H9 (cell line): Measurements from ENCODE around the gene KDM2B. TPM values are rescaled to one million over a fixed set of nuclear protein-coding genes. Genes with fewer than 3 reads are reported as not detected.

ENCODE experiments used
- DNase-seq: peaks from one replicate; pipeline ENCODE4 v3.0.0-alpha.2; 2017
- H2AFZ ChIP-seq: one replicate; pipeline ENCODE4 v1.6.1; 2013; ENCODE audit warnings: mild to moderate bottlenecking, low read length, control low read depth, moderate library complexity
- H2AK5ac ChIP-seq: 2 replicates; pipeline ENCODE4 v1.6.1; 2013; ENCODE audit warnings: low read length, control low read depth, mixed read lengths; ENCODE audit not compliant: insufficient read length
- H2BK120ac ChIP-seq: one replicate; pipeline ENCODE4 v1.6.1; 2013; ENCODE audit warnings: low read depth, mild to moderate bottlenecking, low read length, control low read depth, inconsistent platforms; ENCODE audit not compliant: poor library complexity, severe bottlenecking
- H2BK12ac ChIP-seq: 2 replicates; pipeline ENCODE4 v1.6.1; 2013; ENCODE audit warnings: low read length, control low read depth, mixed read lengths, low read depth; ENCODE audit not compliant: insufficient read length
- H2BK15ac ChIP-seq: 2 replicates; pipeline ENCODE4 v1.6.1; 2013; ENCODE audit warnings: low read depth, low read length, control low read depth
- H2BK20ac ChIP-seq: one replicate; pipeline ENCODE4 v1.6.1; 2013; ENCODE audit warnings: low read depth, mild to moderate bottlenecking, low read length, control low read depth, inconsistent platforms; ENCODE audit not compliant: poor library complexity, severe bottlenecking
- H2BK5ac ChIP-seq: 2 replicates; pipeline ENCODE4 v1.6.1; 2013; ENCODE audit warnings: low read length, control low read depth, mixed read lengths; ENCODE audit not compliant: insufficient read length
- H3K14ac ChIP-seq: 2 replicates; pipeline ENCODE4 v1.6.1; 2013; ENCODE audit warnings: low read length, control low read depth; ENCODE audit not compliant: insufficient read depth
- H3K18ac ChIP-seq: 2 replicates; pipeline ENCODE4 v1.6.1; 2013; ENCODE audit warnings: low read depth, mild to moderate bottlenecking, mixed read lengths, low read length, control low read depth; ENCODE audit not compliant: insufficient read length
- H3K23ac ChIP-seq: 2 replicates; pipeline ENCODE4 v1.6.1; 2013; ENCODE audit warnings: low read length, control low read depth, mixed read lengths, low read depth; ENCODE audit not compliant: insufficient read length
- H3K23me2 ChIP-seq: 2 replicates; pipeline ENCODE4 v1.6.1; 2013; ENCODE audit warnings: low read depth, mild to moderate bottlenecking, mixed read lengths, low read length, control low read depth; ENCODE audit not compliant: insufficient read length, poor library complexity, severe bottlenecking
- H3K27ac ChIP-seq: 2 replicates; pipeline ENCODE4 v1.5.1; 2013; ENCODE audit warnings: low read length, control low read depth, mixed read lengths, low read depth; ENCODE audit not compliant: insufficient read length
- H3K27me3 ChIP-seq: 2 replicates; pipeline ENCODE4 v1.6.1; 2013; ENCODE audit warnings: low read length, control low read depth, inconsistent platforms; ENCODE audit not compliant: insufficient read depth
- H3K4ac ChIP-seq: 2 replicates; pipeline ENCODE4 v1.6.1; 2013; ENCODE audit warnings: low read depth, mild to moderate bottlenecking, control low read depth, inconsistent platforms, low read length, moderate library complexity
- H3K4me1 ChIP-seq: 2 replicates; pipeline ENCODE4 v1.6.1; 2013; ENCODE audit warnings: low read length, control low read depth, inconsistent platforms; ENCODE audit not compliant: insufficient read depth
- H3K4me2 ChIP-seq: 2 replicates; pipeline ENCODE4 v1.6.1; 2013; ENCODE audit warnings: low read length, control low read depth, mixed read lengths; ENCODE audit not compliant: insufficient read length, insufficient read depth
- H3K56ac ChIP-seq: 2 replicates; pipeline ENCODE4 v1.6.1; 2013; ENCODE audit warnings: low read depth, mild to moderate bottlenecking, mixed read lengths, low read length, control low read depth; ENCODE audit not compliant: insufficient read length
- H3K79me1 ChIP-seq: 2 replicates; pipeline ENCODE4 v1.6.1; 2013; ENCODE audit warnings: low read depth, mild to moderate bottlenecking, moderate library complexity, low read length, control low read depth, inconsistent platforms; ENCODE audit not compliant: insufficient read depth, poor library complexity, severe bottlenecking
- H3K79me2 ChIP-seq: 2 replicates; pipeline ENCODE4 v1.6.1; 2013; ENCODE audit warnings: low read length, control low read depth, inconsistent platforms; ENCODE audit not compliant: insufficient read depth
- H3K9ac ChIP-seq: 2 replicates; pipeline ENCODE4 v1.6.1; 2013; ENCODE audit warnings: low read length, control low read depth, mixed read lengths; ENCODE audit not compliant: insufficient read length; ENCODE audit errors: extremely low read depth
- H3K9me3 ChIP-seq: one replicate; pipeline ENCODE4 v1.6.1; 2013; ENCODE audit warnings: low read depth, low read length, inconsistent platforms; ENCODE audit not compliant: control insufficient read depth
- H3T11ph ChIP-seq: one replicate; pipeline ENCODE4 v1.6.1; 2013; ENCODE audit warnings: mild to moderate bottlenecking, low read length, control low read depth, inconsistent platforms
- H4K20me1 ChIP-seq: one replicate; pipeline ENCODE4 v1.6.1; 2013; ENCODE audit not compliant: control insufficient read depth, insufficient read length, insufficient read depth
- H4K5ac ChIP-seq: 2 replicates; pipeline ENCODE4 v1.6.1; 2013; ENCODE audit warnings: low read depth, mild to moderate bottlenecking, mixed read lengths, low read length, control low read depth; ENCODE audit not compliant: insufficient read length
- H4K8ac ChIP-seq: replicated peaks from 2 replicates; pipeline ENCODE4 v1.6.1; 2013; ENCODE audit warnings: low read length, control low read depth, mixed read lengths, low read depth; ENCODE audit not compliant: insufficient read length
- H4K91ac ChIP-seq: 2 replicates; pipeline ENCODE4 v1.6.1; 2013; ENCODE audit warnings: low read depth, mild to moderate bottlenecking, moderate library complexity, mixed read lengths, low read length, control low read depth; ENCODE audit not compliant: insufficient read length
- H3K27ac Mint-ChIP-seq, 3 experiments: 2 replicates in 2 of 3; 3 replicates in 1 of 3; pipeline ENCODE4 v1.8.0; 2020 to 2021; ENCODE audit warnings: mixed read lengths in 3 of 3, mild to moderate bottlenecking in 1 of 3, moderate library complexity in 1 of 3
- H3K27me3 Mint-ChIP-seq: 2 replicates; pipeline ENCODE4 v1.8.0; 2021; ENCODE audit warnings: low read depth, mild to moderate bottlenecking, moderate library complexity, mixed read lengths
- H3K36me3 Mint-ChIP-seq, 3 experiments: 2 replicates in 2 of 3; 3 replicates in 1 of 3; pipeline ENCODE4 v1.8.0; 2020 to 2021; ENCODE audit warnings: low read depth in 3 of 3, mixed read lengths in 3 of 3; ENCODE audit not compliant: insufficient read depth in 1 of 3
- H3K4me1 Mint-ChIP-seq, 2 experiments: 2 replicates each; pipeline ENCODE4 v1.8.0; 2020; ENCODE audit warnings: mixed read lengths in 2 of 2
- H3K4me3 Mint-ChIP-seq, 2 experiments: 2 replicates in 1 of 2; 3 replicates in 1 of 2; pipeline ENCODE4 v1.8.0; 2020 to 2021; ENCODE audit warnings: mild to moderate bottlenecking in 2 of 2, mixed read lengths in 2 of 2, moderate library complexity in 1 of 2
- H3K9me3 Mint-ChIP-seq, 2 experiments: 2 replicates in 1 of 2; 3 replicates in 1 of 2; pipeline ENCODE4 v1.8.0; 2020; ENCODE audit warnings: mild to moderate bottlenecking in 2 of 2, mixed read lengths in 2 of 2, moderate library complexity in 1 of 2
- WGBS: extraction: QIAGEN DNeasy Blood & Tissue Kit; methylation state at CpG from one replicate; pipeline ENCODE4 v1.1.7; 2013; ENCODE audit warnings: missing lambda C conversion rate, low lambda C conversion rate, mixed read lengths; ENCODE audit not compliant: insufficient read length; ENCODE audit errors: extremely low coverage; 5-methylcytosine and 5-hydroxymethylcytosine counted together
- total RNA-seq: library from RNA; stranded (reverse); gene quantifications from 2 replicates; pipeline ENCODE4 v1.2.1, GENCODE V29; 2021
- TF ChIP-seq, protein P1 (sequence below): fragments of 200-600 bp; sonication (generic); conservative IDR thresholded peaks from 3 replicates; pipeline ENCODE4 v1.8.0; 2021; ENCODE audit warnings: antibody characterized with exemption, mild to moderate bottlenecking

KDM2B gene
- total RNA-seq, 1 experiment from 2014 or later, result 143 TPM

- H3K23me2 ChIP-seq, result no peaks in the 10 kb centered on the region
- H4K91ac ChIP-seq, result no peak overlapping the region
- H2BK15ac ChIP-seq, result no peak overlapping the region
- Mint-ChIP-seq H3K9me3 (no peaks in the 10 kb centered on the region), H3K36me3 (peaks cover 4 to 45% (median 33%) of the 10 kb centered on the region in 3 experiments; a peak in 6 of 7 replicates), H3K4me1 (peaks cover 3 to 9% of the 10 kb centered on the region in 2 experiments), H3K4me3 (no peak overlapping the region), H3K27ac (peak overlapping the region in 1 of 3 experiments; percentile 90; a peak in 3 of 7 replicates), H3K27me3 (no peaks in the 10 kb centered on the region; the same call in 1 of the 2 replicates)
- no peak overlapping the region for H2BK5ac ChIP-seq
- H4K20me1 ChIP-seq, result no peaks in the 10 kb centered on the region
- no peak overlapping the region for H3T11ph ChIP-seq
- TF ChIP-seq, protein P1, sequence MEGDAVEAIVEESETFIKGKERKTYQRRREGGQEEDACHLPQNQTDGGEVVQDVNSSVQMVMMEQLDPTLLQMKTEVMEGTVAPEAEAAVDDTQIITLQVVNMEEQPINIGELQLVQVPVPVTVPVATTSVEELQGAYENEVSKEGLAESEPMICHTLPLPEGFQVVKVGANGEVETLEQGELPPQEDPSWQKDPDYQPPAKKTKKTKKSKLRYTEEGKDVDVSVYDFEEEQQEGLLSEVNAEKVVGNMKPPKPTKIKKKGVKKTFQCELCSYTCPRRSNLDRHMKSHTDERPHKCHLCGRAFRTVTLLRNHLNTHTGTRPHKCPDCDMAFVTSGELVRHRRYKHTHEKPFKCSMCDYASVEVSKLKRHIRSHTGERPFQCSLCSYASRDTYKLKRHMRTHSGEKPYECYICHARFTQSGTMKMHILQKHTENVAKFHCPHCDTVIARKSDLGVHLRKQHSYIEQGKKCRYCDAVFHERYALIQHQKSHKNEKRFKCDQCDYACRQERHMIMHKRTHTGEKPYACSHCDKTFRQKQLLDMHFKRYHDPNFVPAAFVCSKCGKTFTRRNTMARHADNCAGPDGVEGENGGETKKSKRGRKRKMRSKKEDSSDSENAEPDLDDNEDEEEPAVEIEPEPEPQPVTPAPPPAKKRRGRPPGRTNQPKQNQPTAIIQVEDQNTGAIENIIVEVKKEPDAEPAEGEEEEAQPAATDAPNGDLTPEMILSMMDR, result no peak
- H3K23ac ChIP-seq, result no peak overlapping the region
- peaks cover 2% of the 10 kb centered on the region; the same call in 1 of the 2 replicates for H3K79me2 ChIP-seq
- H3K79me1 ChIP-seq, result no peaks in the 10 kb centered on the region
- no CpG with 5 or more reads among the region's 4 CpGs for WGBS
- no peak overlapping the region for H2BK12ac ChIP-seq
- no peak overlapping the region for H3K14ac ChIP-seq
- H4K8ac ChIP-seq, result no peak overlapping the region
- no peak overlapping the region for H2BK120ac ChIP-seq
- peak; percentile 50 for DNase-seq
- no peaks in the 10 kb centered on the region for H3K9me3 ChIP-seq
- no peak overlapping the region for H4K5ac ChIP-seq
- H2AK5ac ChIP-seq, result no peak overlapping the region
- H3K4me2 ChIP-seq, result no peak overlapping the region
- H2BK20ac ChIP-seq, result no peak overlapping the region
- no peak overlapping the region for H3K4ac ChIP-seq
- no peak overlapping the region for H3K9ac ChIP-seq
- no peak overlapping the region for H2AFZ ChIP-seq
- H3K27ac ChIP-seq, result no peak overlapping the region
- H3K56ac ChIP-seq, result no peak overlapping the region
- H3K4me1 ChIP-seq, result no peaks in the 10 kb centered on the region
- H3K18ac ChIP-seq, result no peak overlapping the region
- no peaks in the 10 kb centered on the region for H3K27me3 ChIP-seq
These were observed 96.9 kb downstream of the KDM2B start for GRCh38 chr12:121483949-121484348.
